Hepatocyte (in vitro differentiated cells): ENCODE measurements around the gene DDX17.

Source experiments
- EZH2phosphoT487 ChIP-seq: fragments of 200-600 bp; sonication (generic); IDR thresholded peaks from one replicate; pipeline ENCODE4 v1.6.1; 2018; ENCODE audit warnings: antibody characterized with exemption, mild to moderate bottlenecking, low read depth, moderate library complexity; ENCODE audit not compliant: unreplicated experiment, severe bottlenecking
- TF ChIP-seq, protein P1 (sequence below): fragments of 200-600 bp; sonication (generic); IDR thresholded peaks from 2 replicates; pipeline ENCODE4 v1.5.1; 2016; ENCODE audit warnings: antibody characterized with exemption, mild to moderate bottlenecking; ENCODE audit not compliant: poor library complexity

DNA sequence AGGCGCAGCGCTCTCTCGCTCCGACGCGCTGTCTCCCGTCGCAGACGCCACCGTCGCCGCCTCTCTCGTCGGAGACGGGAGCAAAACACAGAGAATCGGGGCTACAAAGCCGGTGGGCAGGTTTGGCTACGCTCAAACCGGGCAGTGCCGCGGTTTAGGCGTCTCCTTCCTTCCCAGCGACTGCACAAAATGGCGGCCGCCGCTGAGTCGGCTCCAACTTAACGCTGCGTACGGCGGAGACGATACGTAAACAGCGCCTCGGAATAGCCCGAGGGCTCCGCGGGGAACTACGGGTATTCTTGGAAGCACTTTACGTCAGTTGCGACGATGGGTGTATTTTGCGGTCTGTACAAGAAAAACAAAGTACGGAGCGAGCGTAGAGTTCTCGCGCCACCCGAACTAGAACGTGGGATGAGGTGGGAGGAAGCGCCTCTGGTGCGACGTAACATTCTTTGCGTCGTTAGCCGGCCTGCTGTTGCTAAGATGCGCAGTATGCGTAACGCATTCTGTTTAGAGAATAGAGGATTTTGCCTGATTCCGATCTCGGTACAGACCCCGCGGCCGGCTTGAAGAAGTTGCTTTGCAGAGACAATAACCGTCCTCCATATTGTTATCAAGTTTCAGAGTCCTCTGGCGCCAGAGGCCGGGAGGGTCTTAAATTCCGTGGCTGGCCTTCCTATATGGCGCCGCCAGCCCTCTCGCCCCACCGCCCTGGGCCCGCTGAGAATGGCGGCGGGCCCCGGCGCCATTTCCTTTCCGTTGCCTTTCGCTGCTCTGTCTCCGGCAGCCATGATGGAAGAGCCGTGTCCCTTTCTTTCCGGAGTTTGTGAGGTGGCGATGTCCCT is at the start of gene DDX17:
- no peak for TF ChIP-seq EZH2phosphoT487
- TF ChIP-seq, protein P1, sequence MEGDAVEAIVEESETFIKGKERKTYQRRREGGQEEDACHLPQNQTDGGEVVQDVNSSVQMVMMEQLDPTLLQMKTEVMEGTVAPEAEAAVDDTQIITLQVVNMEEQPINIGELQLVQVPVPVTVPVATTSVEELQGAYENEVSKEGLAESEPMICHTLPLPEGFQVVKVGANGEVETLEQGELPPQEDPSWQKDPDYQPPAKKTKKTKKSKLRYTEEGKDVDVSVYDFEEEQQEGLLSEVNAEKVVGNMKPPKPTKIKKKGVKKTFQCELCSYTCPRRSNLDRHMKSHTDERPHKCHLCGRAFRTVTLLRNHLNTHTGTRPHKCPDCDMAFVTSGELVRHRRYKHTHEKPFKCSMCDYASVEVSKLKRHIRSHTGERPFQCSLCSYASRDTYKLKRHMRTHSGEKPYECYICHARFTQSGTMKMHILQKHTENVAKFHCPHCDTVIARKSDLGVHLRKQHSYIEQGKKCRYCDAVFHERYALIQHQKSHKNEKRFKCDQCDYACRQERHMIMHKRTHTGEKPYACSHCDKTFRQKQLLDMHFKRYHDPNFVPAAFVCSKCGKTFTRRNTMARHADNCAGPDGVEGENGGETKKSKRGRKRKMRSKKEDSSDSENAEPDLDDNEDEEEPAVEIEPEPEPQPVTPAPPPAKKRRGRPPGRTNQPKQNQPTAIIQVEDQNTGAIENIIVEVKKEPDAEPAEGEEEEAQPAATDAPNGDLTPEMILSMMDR: no peak
